NCI-H2107 (cell line): ENCODE results near the gene SORL1-AS1.

ENCODE experiments used
- DNase-seq: peaks from one replicate; lab custom pipeline; 2025; lab: John Stamatoyannopoulos, UW

SORL1-AS1 gene

DNA sequence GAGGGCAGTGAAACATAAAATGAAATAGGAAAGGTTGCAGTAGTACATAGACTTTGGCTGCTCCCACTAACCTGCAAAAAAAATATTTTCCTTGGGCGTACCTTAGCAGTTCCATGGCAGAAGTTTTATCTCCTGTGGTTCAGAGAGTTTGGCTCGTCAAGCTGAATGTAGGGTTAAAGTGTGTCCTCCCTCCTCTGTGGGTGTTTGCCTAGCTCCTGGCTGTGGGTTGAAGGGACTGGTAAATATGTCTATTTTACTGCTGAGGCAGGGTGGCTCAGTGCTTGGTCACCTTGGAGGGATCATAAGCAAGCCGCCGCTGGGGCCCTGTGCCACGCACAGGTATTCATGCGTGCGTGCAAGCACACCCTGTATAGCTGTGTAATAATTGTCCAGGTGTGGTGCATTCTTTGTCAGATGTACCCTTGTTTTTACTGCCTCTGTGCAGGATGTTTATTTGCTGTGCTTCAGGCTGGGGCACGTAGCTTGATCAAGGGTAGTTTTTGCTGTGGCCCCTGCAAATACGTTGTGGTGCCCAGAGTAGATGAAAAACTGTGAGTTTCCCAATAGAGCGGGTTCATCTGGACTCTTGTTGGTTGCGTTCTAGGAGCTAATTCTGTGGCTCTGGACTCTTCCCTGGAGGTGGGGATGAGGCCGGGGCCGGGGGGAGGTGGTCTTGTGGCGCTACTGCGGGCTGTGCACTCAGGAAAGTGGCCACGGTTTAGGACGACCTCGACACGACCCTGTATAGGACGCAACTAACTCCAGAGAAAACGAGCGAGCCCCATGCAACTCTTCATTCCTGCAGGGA, 1.4 kb downstream of the SORL1-AS1 start:
- DNase-seq = no peak

DNA sequence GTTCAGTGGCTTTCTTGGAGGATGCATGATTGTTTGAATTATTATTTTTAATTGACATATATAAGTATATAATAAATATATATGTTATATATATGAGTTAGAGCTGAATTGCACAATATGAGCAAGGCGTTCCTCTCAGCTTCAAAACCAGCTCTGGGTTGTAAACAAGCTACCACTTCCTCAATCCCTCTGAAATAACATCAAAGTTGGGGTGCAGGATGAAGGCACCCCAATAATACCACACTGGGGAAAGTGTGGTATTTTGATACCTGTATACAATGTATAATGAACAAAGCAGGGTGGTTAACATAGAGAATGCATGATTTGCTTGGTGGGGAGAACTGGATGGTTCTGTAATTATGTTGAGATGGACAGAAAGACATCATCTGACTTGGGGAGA, 2.4 kb downstream of the SORL1-AS1 start:
- no peak for DNase-seq

DNA sequence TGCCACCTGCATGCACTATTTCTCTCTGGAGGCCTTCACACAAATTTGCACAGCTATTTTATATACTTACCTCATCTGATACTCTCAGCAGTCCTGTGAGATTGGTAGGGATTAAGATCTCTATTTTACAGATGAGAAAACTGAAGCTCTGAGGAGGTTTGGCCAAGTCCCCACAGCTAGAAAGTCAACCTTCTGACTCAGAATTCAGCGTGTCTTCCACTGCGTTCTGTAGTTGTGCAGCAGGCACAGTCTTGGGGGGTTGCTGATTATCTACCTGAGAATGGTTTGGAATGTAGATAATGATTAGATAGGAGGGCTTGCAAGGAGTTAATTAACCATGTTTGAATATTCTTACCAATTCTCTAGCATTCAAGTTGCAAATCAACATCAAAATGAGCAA, 3.1 kb downstream of the SORL1-AS1 start:
- DNase-seq = no peak

DNA sequence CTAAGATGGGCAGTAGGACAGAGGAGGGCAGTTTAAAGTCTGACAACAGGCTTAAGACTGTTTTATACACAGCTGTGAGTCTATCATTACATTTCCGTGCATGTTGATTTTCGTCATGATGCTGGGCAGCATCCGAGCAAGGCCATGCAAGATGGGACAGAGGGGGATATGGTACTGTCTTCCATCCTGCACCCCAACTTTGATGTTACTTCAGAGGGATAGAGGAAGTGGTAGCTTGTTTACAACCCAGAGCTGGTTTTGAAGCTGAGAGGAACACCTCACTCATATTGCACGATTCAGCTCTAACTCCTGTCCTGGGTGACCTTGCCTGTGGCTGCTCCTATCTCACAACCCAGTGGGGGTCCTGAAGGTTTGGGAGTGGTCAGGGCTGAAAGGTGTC, 3.6 kb downstream of the SORL1-AS1 start:
- DNase-seq = no peak

DNA sequence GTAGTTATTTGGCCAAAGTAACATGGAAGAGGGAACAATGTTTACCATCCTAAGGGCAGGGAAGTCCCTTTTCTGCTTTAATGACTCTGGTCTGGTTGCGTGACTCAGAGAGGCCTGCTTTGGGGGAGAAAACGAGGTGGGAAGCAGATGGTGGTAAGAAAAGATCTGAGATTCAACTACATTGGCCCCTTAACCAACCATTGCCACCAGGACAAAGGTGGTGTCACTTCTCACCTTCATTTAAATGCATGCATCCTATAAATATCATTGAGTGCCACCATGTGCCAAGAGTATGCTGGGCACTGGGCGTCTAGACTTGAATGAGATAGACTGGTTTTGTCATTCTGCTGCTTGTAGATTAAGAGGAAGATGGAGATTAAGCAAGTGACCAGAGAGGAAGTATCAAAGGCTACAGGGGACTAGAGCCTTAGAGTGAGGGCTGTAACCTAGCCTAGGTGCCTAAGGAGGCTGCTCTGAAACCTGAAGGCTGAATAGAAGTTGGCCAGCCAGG, 4.3 kb downstream of the SORL1-AS1 start:
- no peak for DNase-seq

DNA sequence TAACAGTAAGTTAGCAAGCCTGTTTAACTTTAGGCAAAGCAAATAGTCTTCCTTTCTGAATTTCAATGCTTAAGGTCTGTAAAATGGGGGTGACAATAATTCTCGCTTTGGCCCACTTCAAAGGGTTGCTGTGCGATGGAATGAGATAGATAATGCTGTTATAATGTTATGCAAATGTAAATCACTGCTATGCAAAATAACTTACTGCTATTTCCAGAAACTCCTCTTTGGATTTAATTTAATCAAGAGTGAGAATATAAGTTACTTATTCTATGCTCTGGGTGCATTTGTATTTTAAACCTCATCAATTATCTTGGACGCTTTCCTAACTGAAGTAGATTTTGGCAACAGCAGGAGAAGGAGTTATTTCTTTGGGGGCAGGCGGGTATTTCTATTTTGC, 4.8 kb downstream of the SORL1-AS1 start:
- DNase-seq = no peak

DNA sequence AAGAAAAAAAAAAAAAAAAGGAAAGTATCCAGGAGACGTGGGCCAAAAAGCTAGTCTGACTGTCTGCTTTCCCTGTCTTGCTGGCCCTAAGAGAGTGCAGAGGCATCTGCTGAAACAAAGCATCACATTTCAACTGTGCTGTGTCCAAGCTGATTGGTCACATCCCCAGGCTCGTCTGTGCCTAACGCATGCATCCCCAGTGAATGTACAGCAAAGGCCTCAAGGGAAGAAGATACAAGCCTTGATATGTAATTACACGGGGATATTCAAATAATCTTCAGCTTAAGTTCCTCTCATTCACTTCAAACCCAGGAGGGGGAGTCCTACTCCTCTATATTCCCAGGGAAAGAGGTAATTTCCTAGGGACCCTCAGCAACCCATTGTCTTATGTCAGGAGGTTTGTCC, 6.0 kb downstream of the SORL1-AS1 start:
- no peak for DNase-seq

DNA sequence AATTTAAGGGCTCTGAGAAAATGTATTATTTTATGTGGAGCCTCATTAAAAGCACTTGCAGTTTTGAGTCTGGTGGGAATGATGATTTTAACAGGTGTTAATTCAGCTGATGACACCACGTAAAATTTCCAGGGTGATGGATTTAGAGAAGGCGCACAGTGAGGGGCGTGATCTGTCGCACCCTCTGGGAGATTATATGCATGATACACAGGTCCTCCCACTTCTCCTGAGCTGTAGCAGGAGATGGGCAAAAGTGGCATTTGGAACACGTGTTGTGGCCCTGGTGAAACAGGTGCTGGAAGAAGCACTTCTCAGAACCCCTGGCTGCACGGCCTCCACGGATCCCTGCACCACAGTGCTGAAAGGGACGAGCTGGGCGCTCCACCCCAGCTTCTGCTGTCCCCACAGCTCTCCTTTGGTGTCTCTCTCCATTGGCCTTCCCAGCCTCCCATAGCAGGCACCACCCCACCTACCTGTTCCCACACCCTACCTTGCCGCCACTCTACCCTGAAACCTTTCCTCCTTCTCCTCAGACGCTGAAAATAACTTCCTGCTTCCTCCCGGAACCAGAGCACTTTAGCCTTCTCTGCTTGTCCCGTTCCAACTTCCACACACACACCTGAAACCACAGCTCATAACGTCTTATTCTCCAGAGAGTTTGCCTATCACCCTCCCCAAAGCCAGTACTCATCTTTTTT, 7.5 kb downstream of the SORL1-AS1 start:
- DNase-seq = no peak

DNA sequence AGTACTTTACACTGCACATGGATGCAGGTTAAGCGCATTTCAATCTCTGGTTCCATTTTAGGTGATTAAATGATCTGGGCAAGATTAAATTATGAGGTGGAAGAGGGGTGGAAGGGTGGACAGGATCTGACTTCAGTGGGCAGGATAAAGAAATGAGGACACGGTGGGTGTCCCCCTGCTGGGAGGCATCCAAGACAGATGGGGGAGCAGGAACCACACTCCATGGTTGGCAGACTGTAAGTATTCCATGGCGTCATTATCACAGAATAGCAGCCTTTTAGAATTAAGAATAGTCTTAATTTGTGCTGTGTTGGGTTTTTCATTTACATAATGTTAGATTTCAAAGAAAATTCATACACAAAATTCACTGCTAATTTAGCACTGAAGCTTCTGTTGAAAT, 8.2 kb downstream of the SORL1-AS1 start:
- DNase-seq = no peak

DNA sequence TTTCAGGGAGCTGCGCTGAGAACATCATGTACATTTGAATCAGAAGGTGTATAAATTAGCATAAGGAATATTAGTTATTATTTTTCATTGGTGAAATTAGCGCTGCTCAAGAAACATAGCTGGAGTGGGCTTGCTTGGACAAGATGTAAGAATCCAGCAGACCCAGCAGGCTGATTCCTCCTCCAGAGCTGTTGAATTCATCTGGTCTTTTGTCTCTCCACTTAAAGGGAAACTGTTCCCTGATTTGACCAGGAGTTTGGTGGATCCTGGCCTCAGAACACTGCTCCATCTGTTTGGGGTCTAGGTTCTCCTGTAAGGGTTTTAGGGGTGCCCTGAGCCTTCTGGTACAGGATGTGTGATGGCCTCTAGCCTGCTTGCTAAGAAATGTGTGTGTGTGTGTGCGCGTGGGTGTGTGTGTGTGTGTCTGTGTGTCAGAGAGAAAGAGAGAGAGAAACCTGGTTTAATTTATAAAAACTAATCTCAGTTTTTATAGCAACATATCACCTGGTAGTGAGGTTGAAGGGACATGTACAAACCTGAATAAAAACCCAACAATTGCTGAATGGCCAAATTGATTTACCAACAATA, 9.0 kb downstream of the SORL1-AS1 start:
- DNase-seq = no peak

DNA sequence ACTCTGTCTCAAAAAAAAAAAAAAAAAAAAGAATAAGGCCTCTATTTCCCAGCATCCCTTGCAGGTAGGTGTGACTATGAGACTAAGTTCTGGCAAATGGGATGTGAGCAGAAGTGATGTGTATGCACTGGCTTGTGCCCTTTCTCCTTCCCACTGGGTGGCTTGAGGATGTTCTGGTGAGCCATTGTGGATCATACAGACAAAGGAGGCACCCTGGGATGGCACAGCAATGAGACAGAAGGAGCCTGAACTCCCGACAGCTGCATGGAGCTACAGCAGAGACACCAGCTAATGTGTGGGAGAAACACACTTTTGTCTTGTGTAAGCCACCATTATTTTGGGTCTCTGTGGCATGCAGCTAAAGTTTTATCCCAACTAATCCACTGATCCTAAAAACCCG, 11.2 kb downstream of the SORL1-AS1 start:
- DNase-seq = no peak

DNA sequence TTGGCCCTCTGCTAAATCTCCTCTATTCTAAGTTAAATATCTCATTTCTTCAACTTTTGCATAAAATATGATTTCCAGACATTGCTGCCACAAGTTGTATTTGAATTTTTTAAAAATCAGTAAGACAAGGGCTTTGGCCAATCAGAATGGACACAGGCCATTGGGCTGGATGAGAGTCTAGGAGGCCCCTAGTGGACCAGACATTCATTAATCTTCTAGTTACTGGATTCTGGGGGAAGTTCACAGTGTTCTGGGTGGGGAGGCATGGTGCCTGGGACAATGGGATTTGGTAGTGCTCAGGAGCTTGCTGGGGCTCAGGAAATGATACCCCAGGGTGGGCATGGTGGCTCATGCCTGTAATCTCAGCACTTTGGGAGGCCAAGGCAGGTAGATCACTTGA, 13.0 kb downstream of the SORL1-AS1 start:
- no peak for DNase-seq

DNA sequence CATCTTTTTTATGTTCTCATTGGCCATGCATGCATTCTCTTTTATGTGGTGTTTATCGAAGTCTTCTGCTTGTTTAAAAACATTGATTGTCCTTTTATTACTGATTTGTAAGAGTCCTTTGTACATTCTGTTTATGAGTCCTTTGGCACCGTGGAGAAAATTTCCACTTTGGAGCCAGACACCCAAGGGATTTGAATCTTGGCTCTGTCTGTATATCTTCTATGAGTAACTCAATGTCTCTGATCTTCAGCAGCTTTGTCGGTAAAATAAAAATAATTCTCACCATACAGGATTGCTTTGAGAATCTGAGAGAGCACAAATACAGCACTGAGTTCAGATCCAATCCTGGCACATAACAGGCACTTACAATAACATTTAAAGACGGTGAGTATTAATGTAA, 13.4 kb downstream of the SORL1-AS1 start:
- no peak for DNase-seq

DNA sequence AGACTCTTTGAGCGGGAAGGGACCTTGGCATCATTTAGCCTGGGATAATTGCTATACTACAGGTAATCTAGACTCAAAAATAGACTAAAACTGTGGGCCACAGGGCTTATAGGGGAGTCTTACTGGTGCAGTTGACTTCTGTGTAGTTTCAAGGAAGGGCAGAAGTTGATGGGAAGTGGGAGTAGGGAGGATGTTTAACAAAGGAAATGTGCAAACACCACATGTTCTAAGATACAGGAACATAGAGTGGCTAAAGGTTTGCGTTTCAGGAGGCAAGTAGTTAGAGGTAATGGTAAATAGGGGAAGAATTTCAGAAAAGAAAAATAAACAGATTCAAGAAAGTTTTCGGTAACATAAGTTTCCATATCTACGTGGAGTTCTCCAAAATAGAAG, 15.1 kb downstream of the SORL1-AS1 start:
- DNase-seq = no peak

DNA sequence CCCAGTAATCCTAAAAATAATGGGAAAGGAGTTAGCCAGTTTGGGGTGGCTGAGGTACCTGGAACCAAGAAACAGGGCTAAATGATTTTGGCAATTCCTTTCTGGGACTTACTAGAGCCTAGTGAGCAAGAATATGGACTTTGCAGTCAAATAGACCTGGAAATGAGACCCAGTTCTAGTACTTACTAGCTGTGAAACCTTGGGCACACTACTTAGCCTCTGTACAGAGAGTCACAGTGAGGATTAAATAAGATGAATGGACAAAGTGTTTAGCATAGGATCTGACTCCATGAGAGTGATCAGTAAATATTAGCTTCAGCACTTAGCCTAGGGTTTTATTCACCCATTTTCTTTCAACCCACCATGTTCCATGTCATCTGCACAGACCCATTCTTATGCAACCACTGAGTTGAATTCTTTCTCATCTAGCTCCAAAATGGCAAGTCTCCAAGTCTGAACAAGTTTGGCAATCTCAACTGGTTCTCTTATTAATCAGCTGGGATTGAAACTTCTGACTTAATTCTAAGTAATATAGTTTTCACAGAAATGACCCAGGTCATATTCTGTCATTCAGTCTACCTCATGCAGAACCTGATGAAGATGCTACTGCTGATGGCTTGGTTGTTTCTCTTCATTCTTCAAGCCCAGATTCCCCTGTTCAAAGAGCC, 15.6 kb downstream of the SORL1-AS1 start:
- DNase-seq = no peak

DNA sequence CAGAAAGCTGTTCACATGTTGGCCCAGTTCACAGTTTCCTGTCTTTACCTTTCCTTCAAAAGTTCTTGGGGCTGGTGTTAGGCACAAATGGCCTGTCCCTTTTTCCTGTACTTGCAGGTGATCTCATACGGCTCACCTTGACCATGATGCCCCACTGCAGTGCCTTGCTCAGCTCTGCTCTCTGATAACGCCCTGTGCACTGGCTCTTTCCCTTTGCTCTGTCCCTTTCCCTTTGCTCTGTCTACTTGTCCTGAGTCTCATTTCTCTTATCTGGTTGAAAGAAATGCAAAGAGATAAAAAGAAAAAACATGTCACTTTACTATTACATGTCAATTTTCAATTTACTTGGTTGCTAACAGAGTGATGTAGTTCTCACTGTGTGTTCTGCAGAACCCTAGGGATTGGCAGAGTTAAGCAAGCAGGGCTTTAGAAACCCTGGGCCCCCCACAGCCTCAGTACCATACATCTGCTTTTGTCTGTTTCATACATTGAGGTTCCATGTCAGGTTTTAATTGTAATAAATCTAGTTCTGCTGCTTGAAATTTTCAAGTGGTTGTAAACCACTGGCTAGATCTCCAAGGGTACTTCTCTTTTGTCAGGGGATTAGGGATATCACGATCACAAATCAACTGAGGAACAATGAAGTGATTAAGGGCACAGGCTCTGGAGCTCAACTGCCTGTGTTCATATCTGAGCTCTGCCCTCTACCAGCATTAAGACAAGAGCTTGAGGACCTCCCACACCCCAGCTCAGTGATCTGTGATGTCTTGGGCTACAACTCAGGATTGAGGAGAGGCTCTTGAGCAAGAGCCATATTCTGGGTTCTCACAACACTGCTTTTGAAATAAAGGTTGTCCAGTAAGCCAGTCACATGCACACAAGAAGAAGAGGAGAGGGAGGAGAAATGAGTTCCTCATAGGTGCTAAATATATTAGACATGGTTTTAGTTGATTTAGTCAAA, 16.9 kb downstream of the SORL1-AS1 start:
- no peak for DNase-seq

DNA sequence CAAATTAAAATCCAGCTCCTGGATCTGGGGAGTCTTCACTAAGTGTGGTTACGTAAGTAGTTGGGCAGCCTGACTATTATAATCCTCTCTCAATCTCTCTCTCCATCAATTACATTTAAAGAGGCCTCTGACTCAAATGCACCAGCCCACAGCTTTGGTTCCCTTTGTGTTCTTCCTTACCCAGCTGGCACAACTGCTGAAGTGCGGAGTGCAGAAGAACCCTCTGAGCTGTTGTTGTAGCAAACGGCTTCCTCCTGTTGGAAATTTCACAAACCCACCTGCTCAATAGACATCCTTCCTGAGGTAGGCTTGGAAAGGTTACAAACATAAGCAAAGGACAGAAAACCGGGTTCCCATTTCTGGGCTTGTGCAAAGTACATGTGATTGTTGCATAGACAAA, 17.6 kb downstream of the SORL1-AS1 start:
- DNase-seq = no peak

DNA sequence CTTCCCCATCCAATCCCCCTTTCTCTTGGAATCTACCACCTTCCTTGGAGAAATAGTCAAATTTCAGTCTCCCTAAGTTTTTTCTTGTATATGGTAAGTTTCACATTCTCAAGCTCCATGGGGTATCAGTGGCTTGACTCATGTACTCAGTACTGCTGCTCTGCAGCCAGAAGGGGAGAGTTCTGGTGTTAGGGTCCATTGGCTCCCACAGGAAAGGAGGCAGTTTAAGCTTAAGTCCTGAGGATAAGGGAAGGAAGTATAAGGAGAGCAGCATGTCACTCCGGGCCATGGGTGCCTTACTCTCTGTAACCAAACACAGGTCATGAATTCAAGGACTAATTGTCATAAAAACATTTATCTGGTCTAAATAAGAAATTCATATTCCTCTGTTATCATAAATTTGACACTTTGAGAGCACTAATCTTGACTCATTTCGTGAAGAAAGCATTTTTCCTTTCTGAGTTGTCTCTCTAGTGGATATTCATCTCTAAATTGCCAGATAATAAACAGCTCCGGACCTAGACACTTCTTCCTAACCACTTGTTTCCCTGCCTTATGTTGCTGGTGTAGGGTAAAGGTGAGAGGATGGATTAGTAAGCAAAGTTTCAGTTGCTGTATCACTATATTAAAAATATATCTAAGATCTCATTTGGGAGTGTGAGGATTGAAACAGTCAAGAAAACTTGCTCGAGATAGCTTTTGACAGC, 20.8 kb downstream of the SORL1-AS1 start:
- DNase-seq = no peak

DNA sequence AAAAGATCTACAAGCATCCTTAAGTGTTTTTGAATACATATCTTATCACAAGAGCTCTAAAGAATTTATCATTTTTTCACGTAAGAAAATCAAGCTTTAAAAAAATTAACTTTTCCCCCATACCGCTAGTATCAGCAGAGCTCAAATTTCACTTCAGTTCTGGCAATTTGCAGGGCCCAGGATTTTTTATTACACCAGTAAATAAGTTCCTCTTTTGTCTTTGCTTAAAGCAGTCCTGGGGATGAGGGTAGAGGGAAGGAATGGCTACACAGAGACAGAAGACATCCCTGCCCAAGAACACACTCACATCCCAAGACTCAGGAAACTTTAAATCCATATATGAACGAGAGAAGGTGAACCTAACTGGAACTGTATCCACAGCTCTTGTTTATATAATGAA, 23.2 kb downstream of the SORL1-AS1 start:
- DNase-seq = no peak

DNA sequence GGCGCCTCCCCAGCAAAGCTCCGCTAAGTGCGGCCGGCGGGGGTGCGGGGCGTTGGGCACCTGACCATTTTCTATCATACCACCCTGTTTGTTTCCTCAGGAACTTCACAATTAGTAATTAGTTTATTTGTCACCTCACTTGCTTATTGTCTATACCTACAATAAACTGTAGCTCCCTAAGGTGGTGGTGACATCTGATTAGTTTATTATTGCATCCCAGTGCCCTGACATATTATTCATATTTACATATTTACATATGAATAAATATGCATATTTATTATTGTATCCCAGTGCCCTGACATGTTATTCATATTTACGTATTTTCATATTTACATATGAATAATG, 25.4 kb downstream of the SORL1-AS1 start:
- no peak for DNase-seq
